Mammary epithelial cell (primary cell): ENCODE results near the gene TWIST1.

ENCODE experiments used
- EZH2 ChIP-seq: IDR thresholded peaks from 2 replicates; pipeline ENCODE4 v1.6.1; 2012; ENCODE audit warnings: low read length, inconsistent platforms, borderline replicate concordance
- TF ChIP-seq, protein P1 (sequence below), 2 donors: IDR thresholded peaks in 1 of 2; conservative IDR thresholded peaks in 1 of 2; 2 replicates each; pipeline ENCODE4 v1.5.1; 2011 to 2012; ENCODE audit warnings: inconsistent platforms in 2 of 2, low read length in 2 of 2, mild to moderate bottlenecking in 2 of 2, control low read depth in 1 of 2, low read depth in 1 of 2; ENCODE audit not compliant: insufficient read depth in 1 of 2; ENCODE audit errors: extremely low read depth in 1 of 2

DNA sequence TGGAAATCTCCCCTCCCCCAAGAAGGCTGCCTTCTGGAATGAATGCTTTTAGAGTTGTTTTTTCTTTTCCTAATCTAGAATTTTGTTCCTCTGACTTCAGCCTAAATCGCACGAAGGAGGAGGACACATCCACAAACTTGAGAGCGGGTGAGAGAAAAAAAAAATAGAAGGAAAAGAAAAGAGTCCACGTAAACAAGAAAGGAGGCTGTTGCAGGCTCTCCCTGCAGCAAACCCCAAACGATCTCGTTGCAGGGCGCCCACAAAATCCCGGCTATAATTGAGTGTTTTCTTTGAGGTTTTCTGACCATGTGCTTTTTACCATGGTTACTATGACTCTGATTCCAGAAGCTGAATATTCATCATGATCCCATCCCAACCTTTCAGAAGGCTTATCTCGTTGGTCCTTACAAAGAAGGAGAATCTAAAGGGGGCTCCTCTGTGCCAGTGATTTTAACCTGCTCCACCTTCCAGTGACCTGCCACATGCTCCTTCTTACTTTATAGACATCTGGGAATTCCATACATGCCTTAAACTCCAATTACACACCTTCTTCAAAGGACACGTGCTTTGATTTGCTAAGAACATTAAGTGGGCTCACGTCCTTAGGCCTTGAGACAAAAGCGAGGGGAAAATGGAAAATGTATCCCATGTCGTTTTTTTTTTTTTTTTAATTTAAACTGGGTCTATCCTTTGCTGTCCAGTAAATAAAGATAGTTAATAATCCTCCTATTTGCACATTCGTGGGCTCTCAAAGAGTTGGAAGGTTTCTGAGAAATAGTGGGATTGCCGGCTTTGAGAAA, 5.8 kb downstream of the TWIST1 start:
- TF ChIP-seq EZH2 = peak; percentile 23
- TF ChIP-seq, protein P1, sequence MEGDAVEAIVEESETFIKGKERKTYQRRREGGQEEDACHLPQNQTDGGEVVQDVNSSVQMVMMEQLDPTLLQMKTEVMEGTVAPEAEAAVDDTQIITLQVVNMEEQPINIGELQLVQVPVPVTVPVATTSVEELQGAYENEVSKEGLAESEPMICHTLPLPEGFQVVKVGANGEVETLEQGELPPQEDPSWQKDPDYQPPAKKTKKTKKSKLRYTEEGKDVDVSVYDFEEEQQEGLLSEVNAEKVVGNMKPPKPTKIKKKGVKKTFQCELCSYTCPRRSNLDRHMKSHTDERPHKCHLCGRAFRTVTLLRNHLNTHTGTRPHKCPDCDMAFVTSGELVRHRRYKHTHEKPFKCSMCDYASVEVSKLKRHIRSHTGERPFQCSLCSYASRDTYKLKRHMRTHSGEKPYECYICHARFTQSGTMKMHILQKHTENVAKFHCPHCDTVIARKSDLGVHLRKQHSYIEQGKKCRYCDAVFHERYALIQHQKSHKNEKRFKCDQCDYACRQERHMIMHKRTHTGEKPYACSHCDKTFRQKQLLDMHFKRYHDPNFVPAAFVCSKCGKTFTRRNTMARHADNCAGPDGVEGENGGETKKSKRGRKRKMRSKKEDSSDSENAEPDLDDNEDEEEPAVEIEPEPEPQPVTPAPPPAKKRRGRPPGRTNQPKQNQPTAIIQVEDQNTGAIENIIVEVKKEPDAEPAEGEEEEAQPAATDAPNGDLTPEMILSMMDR (conservative IDR thresholded peaks at IDR 0.05 in 1 of 2, IDR thresholded peaks at IDR 0.05 in 1 of 2; ENCODE audit: extremely low read depth in 1 of 2, insufficient read depth in 1 of 2, low read depth in 1 of 2, low read length in 2 of 2) = no peak
